ENCODE measurements around the gene FRMD5.
"Not testable (repeated sequence)": the region's sequence is repeated elsewhere in the genome, so short reads cannot be mapped to it uniquely, and the experiment has no call there.

FRMD5 gene

GRCh38 chr15:43831519-43832052, 363.5 kb downstream of the FRMD5 start:
- not testable (repeated sequence) for DNase-seq (ENCODE audit: low read depth in 2 of 2)

- not testable (repeated sequence) for DNase-seq (ENCODE audit: low read depth in 2 of 2)
Measured at GRCh38 chr15:43830691-43831275, 364.3 kb downstream of the FRMD5 start.

- not testable (repeated sequence) for DNase-seq (ENCODE audit: low read depth in 2 of 2)
Measured at GRCh38 chr15:43829951-43830540, 365.0 kb downstream of the FRMD5 start.

- DNase-seq (ENCODE audit: low read depth in 2 of 2), result no peak
Measured at GRCh38 chr15:43828061-43828657, 366.9 kb downstream of the FRMD5 start.

GRCh38 chr15:43826508-43827341, 368.3 kb downstream of the FRMD5 start, which contains the start of gene WDR76:
WDR76 (plus strand) TSS chr15:43827002; CDS start chr15:43827033, 31 bp downstream.
- DNase-seq (ENCODE audit: low read depth in 2 of 2), result peak; percentile 39 to 47

- DNase-seq (ENCODE audit: low read depth in 2 of 2), result no peak
Measured at GRCh38 chr15:43826029-43826507, 369.0 kb downstream of the FRMD5 start.

- not testable (repeated sequence) for DNase-seq (ENCODE audit: low read depth in 2 of 2)
Measured at GRCh38 chr15:43825305-43825704, 369.8 kb downstream of the FRMD5 start.

- peak; percentile 78 to 91 for DNase-seq (ENCODE audit: low read depth in 2 of 2)
Measured at GRCh38 chr15:43824302-43825246, 370.5 kb downstream of the FRMD5 start, which contains the start of gene MFAP1. MFAP1 (minus strand) TSS chr15:43824690; CDS start chr15:43824569, 121 bp downstream.

GRCh38 chr15:43821505-43821904, 373.6 kb downstream of the FRMD5 start:
- no peak for DNase-seq (ENCODE audit: low read depth in 2 of 2)
